Neuronal stem cell (in vitro differentiated cells): Measurements from ENCODE around the gene SPACDR.

ENCODE experiments used
- DNase-seq: peaks from one replicate; pipeline ENCODE4 v3.0.0-alpha.2; 2013; ENCODE audit warnings: low spot score
- H2AFZ ChIP-seq: one replicate; pipeline ENCODE4 v1.6.1; 2013; ENCODE audit warnings: mild to moderate bottlenecking, low read length, inconsistent platforms
- H2AK5ac ChIP-seq: 2 replicates; pipeline ENCODE4 v1.6.1; 2013; ENCODE audit warnings: low read depth, mild to moderate bottlenecking, inconsistent platforms, low read length, moderate library complexity, mixed read lengths
- H2BK120ac ChIP-seq: 2 replicates; pipeline ENCODE4 v1.6.1; 2013; ENCODE audit warnings: low read depth, mild to moderate bottlenecking, inconsistent platforms, low read length, moderate library complexity, mixed read lengths
- H2BK12ac ChIP-seq: one replicate; pipeline ENCODE4 v1.6.1; 2013; ENCODE audit warnings: low read length, inconsistent platforms
- H2BK15ac ChIP-seq: 2 replicates; pipeline ENCODE4 v1.6.1; 2013; ENCODE audit warnings: mild to moderate bottlenecking, low read length, inconsistent platforms, mixed read lengths
- H2BK5ac ChIP-seq: one replicate; pipeline ENCODE4 v1.6.1; 2013; ENCODE audit warnings: inconsistent platforms, mild to moderate bottlenecking, low read length, moderate library complexity
- H3K14ac ChIP-seq: one replicate; pipeline ENCODE4 v1.6.1; 2013; ENCODE audit warnings: low read length, inconsistent platforms
- H3K18ac ChIP-seq: 2 replicates; pipeline ENCODE4 v1.6.1; 2013; ENCODE audit warnings: low read length, inconsistent platforms
- H3K23ac ChIP-seq: 2 replicates; pipeline ENCODE4 v1.6.1; 2013; ENCODE audit warnings: low read depth, mild to moderate bottlenecking, mixed read lengths, low read length, inconsistent platforms; ENCODE audit not compliant: poor library complexity
- H3K27ac ChIP-seq: replicated peaks from 3 replicates; pipeline ENCODE4 v1.5.1; 2013; ENCODE audit warnings: low read length, inconsistent platforms
- H3K27me3 ChIP-seq, 3 experiments: 2 replicates each; pipeline ENCODE4 v1.6.1; 2013; ENCODE audit warnings: low read length in 3 of 3, mild to moderate bottlenecking in 2 of 3, inconsistent platforms in 1 of 3, low read depth in 1 of 3, mixed read lengths in 1 of 3, moderate library complexity in 1 of 3; ENCODE audit not compliant: control insufficient read depth in 3 of 3, insufficient read depth in 3 of 3
- H3K36me3 ChIP-seq, 2 donors: replicated peaks in 1 of 2; 2 replicates each; pipeline ENCODE4 v1.6.1; 2013; ENCODE audit warnings: low read length in 2 of 2; ENCODE audit not compliant: control insufficient read depth in 2 of 2, insufficient read depth in 2 of 2
- H3K4ac ChIP-seq: 2 replicates; pipeline ENCODE4 v1.6.1; 2013; ENCODE audit warnings: inconsistent platforms, mild to moderate bottlenecking, low read length, moderate library complexity
- H3K4me1 ChIP-seq, 2 donors: 1 replicate in 1 of 2; 2 replicates in 1 of 2; pipeline ENCODE4 v1.6.1; 2013; ENCODE audit warnings: low read length in 2 of 2, low read depth in 1 of 2; ENCODE audit not compliant: control insufficient read depth in 2 of 2, insufficient read depth in 1 of 2
- H3K4me2 ChIP-seq: one replicate; pipeline ENCODE4 v1.6.1; 2013; ENCODE audit warnings: mild to moderate bottlenecking, low read length, inconsistent platforms; ENCODE audit not compliant: insufficient read depth, poor library complexity, severe bottlenecking
- H3K4me3 ChIP-seq, 2 donors: 2 replicates each; pipeline ENCODE4 v1.5.1; 2013; ENCODE audit warnings: low read length in 2 of 2, mild to moderate bottlenecking in 2 of 2, inconsistent platforms in 1 of 2, moderate library complexity in 1 of 2
- H3K79me1 ChIP-seq: one replicate; pipeline ENCODE4 v1.6.1; 2013; ENCODE audit warnings: low read depth, mild to moderate bottlenecking, inconsistent platforms, low read length, moderate library complexity
- H3K9ac ChIP-seq: one replicate; pipeline ENCODE4 v1.6.1; 2013; ENCODE audit warnings: mild to moderate bottlenecking, low read depth, low read length, inconsistent platforms; ENCODE audit not compliant: poor library complexity
- H3K9me3 ChIP-seq, 2 donors: replicated peaks in 1 of 2; 2 replicates each; pipeline versions ENCODE3 to v1.6.1; 2013; ENCODE audit warnings: low read length in 2 of 2, mild to moderate bottlenecking in 2 of 2, inconsistent platforms in 1 of 2, low read depth in 1 of 2, mixed read lengths in 1 of 2, moderate library complexity in 1 of 2; ENCODE audit not compliant: control insufficient read depth in 2 of 2, insufficient read depth in 1 of 2
- H4K8ac ChIP-seq: one replicate; pipeline ENCODE4 v1.6.1; 2013; ENCODE audit warnings: low read depth, mild to moderate bottlenecking, inconsistent platforms, low read length, moderate library complexity
- H4K91ac ChIP-seq: one replicate; pipeline ENCODE4 v1.6.1; 2013; ENCODE audit warnings: low read length, low read depth, mild to moderate bottlenecking, inconsistent platforms; ENCODE audit not compliant: poor library complexity
- WGBS, 2 donors: extraction: QIAGEN DNeasy Blood & Tissue Kit; methylation state at CpG; one replicate each; pipeline ENCODE4 v1.1.7; 2013; ENCODE audit warnings: missing lambda C conversion rate in 2 of 2, mixed read lengths in 1 of 2; ENCODE audit not compliant: insufficient read length in 2 of 2, insufficient replicate concordance in 1 of 2; ENCODE audit errors: extremely low coverage in 2 of 2; 5-methylcytosine and 5-hydroxymethylcytosine counted together

The SPACDR gene

GRCh38 chr7:100471021-100471420 is 7.0 kb upstream of the SPACDR start:
- Histone ChIP-seq H3K4ac (no peak overlapping the region), H2BK5ac (no peak overlapping the region), H2BK12ac (no peak overlapping the region), H2BK120ac (no peak overlapping the region), H3K36me3 (peaks cover 6 to 41% of the 10 kb centered on the region in 2 donors), H3K9me3 (no peaks in the 10 kb centered on the region), H2AFZ (no peak overlapping the region), H3K14ac (no peak overlapping the region), H3K27me3 (no peaks in the 10 kb centered on the region), H4K8ac (no peak overlapping the region), H3K27ac (no peak overlapping the region), H2BK15ac (no peak overlapping the region), H3K4me3 (no peak overlapping the region), H3K79me1 (peaks cover 1% of the 10 kb centered on the region), H4K91ac (no peak overlapping the region), H3K4me1 (peaks cover 8 to 12% of the 10 kb centered on the region in 2 donors), H3K23ac (no peak overlapping the region), H3K9ac (no peak overlapping the region), H3K18ac (no peak overlapping the region), H2AK5ac (no peak overlapping the region), H3K4me2 (no peak overlapping the region)
- DNase-seq: no peak
- no CpG with 5 or more reads among the region's 4 CpGs for WGBS, 2 donors

- Histone ChIP-seq H4K8ac (peak overlapping the region; percentile 43), H3K18ac (peak overlapping the region; percentile 93), H4K91ac (no peak overlapping the region), H3K27ac (no peak overlapping the region), H2BK120ac (no peak overlapping the region), H3K4ac (no peak overlapping the region), H3K9ac (peak overlapping the region; percentile 44), H3K14ac (peak overlapping the region; percentile 56), H2AFZ (no peak overlapping the region), H3K79me1 (peaks cover 1% of the 10 kb centered on the region), H2AK5ac (peak overlapping the region; percentile 88), H3K27me3 (no peaks in the 10 kb centered on the region), H3K4me2 (no peak overlapping the region), H3K23ac (peak overlapping the region; percentile 89), H2BK5ac (peak overlapping the region; percentile 66), H3K4me3 (no peak overlapping the region), H3K9me3 (no peaks in the 10 kb centered on the region), H3K4me1 (peaks cover 4% of the 10 kb centered on the region in 2 donors), H3K36me3 (peaks cover 7 to 42% of the 10 kb centered on the region in 2 donors), H2BK12ac (peak overlapping the region; percentile 41), H2BK15ac (no peak overlapping the region)
- no CpG with 5 or more reads among the region's 13 CpGs for WGBS, 2 donors
- DNase-seq: peak; percentile 77
These were observed 5.4 kb upstream of the SPACDR start for GRCh38 chr7:100469227-100470044.

GRCh38 chr7:100467638-100468373 is 3.7 kb upstream of the SPACDR start:
- Histone ChIP-seq H3K9me3 (no peaks in the 10 kb centered on the region), H2AFZ (no peak overlapping the region), H3K14ac (no peak overlapping the region), H3K36me3 (peaks cover 5 to 29% of the 10 kb centered on the region in 2 donors), H3K4me1 (peaks cover 4% of the 10 kb centered on the region in 2 donors), H4K8ac (peak overlapping the region; percentile 23), H3K79me1 (peaks cover 1% of the 10 kb centered on the region), H3K27me3 (no peaks in the 10 kb centered on the region), H3K27ac (no peak overlapping the region), H3K4me2 (no peak overlapping the region), H4K91ac (no peak overlapping the region), H3K23ac (no peak overlapping the region), H2BK120ac (no peak overlapping the region), H2BK15ac (no peak overlapping the region), H3K18ac (no peak overlapping the region), H3K9ac (no peak overlapping the region), H3K4me3 (no peak overlapping the region), H3K4ac (no peak overlapping the region), H2BK5ac (no peak overlapping the region), H2BK12ac (no peak overlapping the region), H2AK5ac (peak overlapping the region; percentile 5)
- DNase-seq: no peak
- WGBS, 2 donors: no CpG with 5 or more reads among the region's 22 CpGs
